ENCODE measurements around the gene NLRC4. TPM values are rescaled to one million over a fixed set of nuclear protein-coding genes. Genes with fewer than 3 reads are reported as not detected.

NLRC4 gene
- polyA plus RNA-seq, 2 of the 4 experiments (the other 2 are of a cell fraction) = 0.01 TPM; not detected in 1

DNA sequence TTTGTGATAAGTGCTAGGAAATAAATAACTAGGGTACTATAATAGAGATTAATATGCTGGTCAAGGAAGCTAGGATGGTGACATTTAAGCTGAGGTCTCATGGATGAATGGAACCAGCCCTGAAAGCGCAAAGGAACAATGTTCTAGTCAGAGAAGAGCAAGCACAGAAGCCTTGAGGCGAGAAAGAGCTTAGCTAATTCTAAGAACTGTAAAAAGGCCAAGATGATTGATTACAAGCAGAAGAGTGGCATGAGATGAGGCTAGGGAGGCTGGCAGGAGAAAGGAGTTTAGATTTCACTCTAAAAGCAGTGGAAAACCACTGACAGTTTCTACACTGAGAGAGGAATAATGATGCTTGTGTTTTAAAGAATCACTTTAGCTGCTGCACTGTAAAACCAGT lies 9.6 kb upstream of the NLRC4 start:
- DNase-seq (ENCODE audit: low read depth in 1 of 2, low spot score in 1 of 2) = no peak
- ATAC-seq = no peak
- H3K4me1 ChIP-seq = peaks cover 8% of the 10 kb centered on the region; the same call in 2 of the 3 replicates
- WGBS (ENCODE audit: missing lambda C conversion rate) = 59% methylated on average over 2 of the region's 2 CpGs
- H3K9me3 ChIP-seq = no peaks in the 10 kb centered on the region
- no peak overlapping the region for H3K4me2 ChIP-seq
- H3K4me3 ChIP-seq = no peak overlapping the region
- no peak overlapping the region for H3K27ac ChIP-seq
- TF ChIP-seq RCOR1 (IDR thresholded peaks at IDR 0.05; ENCODE audit: low read depth, low read length) = no peak
- TF ChIP-seq RAD21 (conservative IDR thresholded peaks at IDR 0.05 in 1 of 2, IDR thresholded peaks at IDR 0.05 in 1 of 2) = no peak
- no peak for TF ChIP-seq TFCP2L1 (CRISPR knock-in tag; IDR thresholded peaks at IDR 0.05)
- no peak for TF ChIP-seq HEYL (CRISPR knock-in tag; IDR thresholded peaks at IDR 0.05)
- no peak for TF ChIP-seq ZC3H11A (IDR thresholded peaks at IDR 0.05)
- TF ChIP-seq FOSB (CRISPR knock-in tag; IDR thresholded peaks at IDR 0.05) = no peak
- TF ChIP-seq, protein P1, sequence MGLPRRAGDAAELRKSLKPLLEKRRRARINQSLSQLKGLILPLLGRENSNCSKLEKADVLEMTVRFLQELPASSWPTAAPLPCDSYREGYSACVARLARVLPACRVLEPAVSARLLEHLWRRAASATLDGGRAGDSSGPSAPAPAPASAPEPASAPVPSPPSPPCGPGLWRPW (IDR thresholded peaks at IDR 0.05) = no peak
- no peak for TF ChIP-seq RARB (CRISPR knock-in tag; IDR thresholded peaks at IDR 0.05)
- TF ChIP-seq GATA3 (IDR thresholded peaks at IDR 0.05; ENCODE audit: borderline replicate concordance) = no peak
- TF ChIP-seq CBX8 (IDR thresholded peaks at IDR 0.05) = no peak
- TF ChIP-seq HOXA7 (CRISPR knock-in tag; IDR thresholded peaks at IDR 0.05) = no peak
- TF ChIP-seq FOSL2 (IDR thresholded peaks at IDR 0.05) = no peak
- TF ChIP-seq FOSL2 (CRISPR knock-in tag; IDR thresholded peaks at IDR 0.05) = no peak
- TF ChIP-seq HDAC2 (IDR thresholded peaks at IDR 0.05) = no peak
- TF ChIP-seq, protein P2, sequence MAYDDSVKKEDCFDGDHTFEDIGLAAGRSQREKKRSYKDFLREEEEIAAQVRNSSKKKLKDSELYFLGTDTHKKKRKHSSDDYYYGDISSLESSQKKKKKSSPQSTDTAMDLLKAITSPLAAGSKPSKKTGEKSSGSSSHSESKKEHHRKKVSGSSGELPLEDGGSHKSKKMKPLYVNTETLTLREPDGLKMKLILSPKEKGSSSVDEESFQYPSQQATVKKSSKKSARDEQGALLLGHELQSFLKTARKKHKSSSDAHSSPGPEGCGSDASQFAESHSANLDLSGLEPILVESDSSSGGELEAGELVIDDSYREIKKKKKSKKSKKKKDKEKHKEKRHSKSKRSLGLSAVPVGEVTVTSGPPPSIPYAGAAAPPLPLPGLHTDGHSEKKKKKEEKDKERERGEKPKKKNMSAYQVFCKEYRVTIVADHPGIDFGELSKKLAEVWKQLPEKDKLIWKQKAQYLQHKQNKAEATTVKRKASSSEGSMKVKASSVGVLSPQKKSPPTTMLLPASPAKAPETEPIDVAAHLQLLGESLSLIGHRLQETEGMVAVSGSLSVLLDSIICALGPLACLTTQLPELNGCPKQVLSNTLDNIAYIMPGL (CRISPR knock-in tag; IDR thresholded peaks at IDR 0.05; ENCODE audit: borderline replicate concordance) = no peak
- TF ChIP-seq, protein P3, sequence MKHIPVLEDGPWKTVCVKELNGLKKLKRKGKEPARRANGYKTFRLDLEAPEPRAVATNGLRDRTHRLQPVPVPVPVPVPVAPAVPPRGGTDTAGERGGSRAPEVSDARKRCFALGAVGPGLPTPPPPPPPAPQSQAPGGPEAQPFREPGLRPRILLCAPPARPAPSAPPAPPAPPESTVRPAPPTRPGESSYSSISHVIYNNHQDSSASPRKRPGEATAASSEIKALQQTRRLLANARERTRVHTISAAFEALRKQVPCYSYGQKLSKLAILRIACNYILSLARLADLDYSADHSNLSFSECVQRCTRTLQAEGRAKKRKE (CRISPR knock-in tag; IDR thresholded peaks at IDR 0.05; ENCODE audit: low read depth) = no peak
- TF ChIP-seq, protein P4, sequence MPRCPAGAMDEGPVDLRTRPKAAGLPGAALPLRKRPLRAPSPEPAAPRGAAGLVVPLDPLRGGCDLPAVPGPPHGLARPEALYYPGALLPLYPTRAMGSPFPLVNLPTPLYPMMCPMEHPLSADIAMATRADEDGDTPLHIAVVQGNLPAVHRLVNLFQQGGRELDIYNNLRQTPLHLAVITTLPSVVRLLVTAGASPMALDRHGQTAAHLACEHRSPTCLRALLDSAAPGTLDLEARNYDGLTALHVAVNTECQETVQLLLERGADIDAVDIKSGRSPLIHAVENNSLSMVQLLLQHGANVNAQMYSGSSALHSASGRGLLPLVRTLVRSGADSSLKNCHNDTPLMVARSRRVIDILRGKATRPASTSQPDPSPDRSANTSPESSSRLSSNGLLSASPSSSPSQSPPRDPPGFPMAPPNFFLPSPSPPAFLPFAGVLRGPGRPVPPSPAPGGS (IDR thresholded peaks at IDR 0.05) = no peak
- no peak for TF ChIP-seq EP300 (IDR thresholded peaks at IDR 0.05)
- no peak for FAIRE-seq
- POLR2A ChIA-PET = no interaction called here
- CTCF ChIA-PET = no interaction called here

DNA sequence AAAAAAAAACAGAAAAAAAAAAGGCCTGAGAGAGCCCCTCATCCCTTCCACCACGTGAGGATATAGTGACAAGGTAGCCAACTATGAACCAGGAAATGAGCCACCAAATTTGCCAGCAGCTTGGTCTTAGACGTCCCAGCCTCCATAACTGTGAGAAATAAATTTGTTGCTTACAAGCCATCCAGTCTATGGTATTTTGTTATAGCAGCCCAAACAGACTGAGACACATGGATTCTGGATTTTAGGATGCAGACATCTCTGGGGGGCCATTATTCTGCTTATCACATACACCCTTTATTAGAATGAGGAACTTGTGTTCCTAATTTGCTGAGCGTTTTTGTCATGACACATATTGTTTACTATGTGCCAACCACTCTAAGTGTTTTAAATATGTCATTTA lies 7.6 kb upstream of the NLRC4 start:
- no peak for FAIRE-seq
- ChIA-PET CTCF (no interaction called here), POLR2A (no interaction called here)
- no peak for DNase-seq (ENCODE audit: low read depth in 1 of 2, low spot score in 1 of 2)
- Histone ChIP-seq H3K9me3 (no peaks in the 10 kb centered on the region), H3K27ac (no peak overlapping the region), H3K4me2 (no peak overlapping the region), H3K4me1 (peaks cover 5% of the 10 kb centered on the region; the same call in 2 of the 3 replicates), H3K4me3 (no peak overlapping the region)
- peak in 1 of 2 experiments; percentile 33; a peak in 2 of 6 replicates for ATAC-seq
- 15% methylated on average over 3 of the region's 3 CpGs for WGBS (ENCODE audit: missing lambda C conversion rate)
- no peak for TF ChIP-seq POLR2AphosphoS2 (conservative IDR thresholded peaks at IDR 0.05; ENCODE audit: low read length)

DNA sequence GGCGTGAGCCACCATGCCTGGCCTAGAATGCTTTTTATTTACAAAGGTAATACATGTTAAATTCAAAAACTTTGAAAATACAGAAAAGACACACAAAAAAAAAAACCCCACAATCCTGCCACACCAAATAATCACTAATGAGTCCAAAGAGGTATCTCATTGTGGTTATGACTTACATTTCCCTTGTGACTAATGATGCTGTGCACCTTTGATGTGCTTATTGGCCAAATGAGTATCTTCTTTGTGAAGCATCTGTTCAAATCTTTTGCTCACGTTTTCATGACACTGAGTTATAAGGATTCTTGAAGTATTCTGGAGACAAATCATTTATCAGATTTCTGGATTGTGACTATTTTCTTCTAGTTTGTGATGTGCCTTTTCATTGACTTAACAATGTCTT lies 6.4 kb upstream of the NLRC4 start:
- Histone ChIP-seq H3K9me3 (no peaks in the 10 kb centered on the region), H3K4me2 (no peak overlapping the region), H3K4me1 (no peaks in the 10 kb centered on the region), H3K27ac (no peak overlapping the region), H3K4me3 (no peak overlapping the region)
- ChIA-PET POLR2A (no interaction called here), CTCF (no interaction called here)
- no peak for FAIRE-seq
- no peak for DNase-seq (ENCODE audit: low read depth in 1 of 2, low spot score in 1 of 2)
- TF ChIP-seq KDM5A (IDR thresholded peaks at IDR 0.05) (no peak), POLR2A (IDR thresholded peaks at IDR 0.05; ENCODE audit: low read length) (no peak), SMC3 (IDR thresholded peaks at IDR 0.05) (no peak), NFE2L2 (conservative IDR thresholded peaks at IDR 0.05; ENCODE audit: low read length) (no peak), HOXB5 (CRISPR knock-in tag; IDR thresholded peaks at IDR 0.05) (no peak), HOXA7 (CRISPR knock-in tag; IDR thresholded peaks at IDR 0.05) (no peak), CHD2 (IDR thresholded peaks at IDR 0.05; ENCODE audit: low read length, partially characterized antibody) (no peak), CBX8 (IDR thresholded peaks at IDR 0.05) (no peak), EP300 (IDR thresholded peaks at IDR 0.05) (no peak), RCOR1 (IDR thresholded peaks at IDR 0.05; ENCODE audit: low read depth, low read length) (no peak)
- TF ChIP-seq, protein P1 (IDR thresholded peaks at IDR 0.05) = no peak
- TF ChIP-seq, protein P2 (CRISPR knock-in tag; IDR thresholded peaks at IDR 0.05; ENCODE audit: borderline replicate concordance) = no peak
- no peak for ATAC-seq
- 39% methylated on average over 2 of the region's 2 CpGs for whole genome bisulfite sequencing (ENCODE audit: missing lambda C conversion rate)
